ENCODE data around the gene SLC25A22. TPM values are rescaled to one million over a fixed set of nuclear protein-coding genes. Genes with fewer than 3 reads are reported as not detected.

The SLC25A22 gene
- total RNA-seq, 2 experiments from 2014 or later: 9.1 to 11.1 TPM

DNA sequence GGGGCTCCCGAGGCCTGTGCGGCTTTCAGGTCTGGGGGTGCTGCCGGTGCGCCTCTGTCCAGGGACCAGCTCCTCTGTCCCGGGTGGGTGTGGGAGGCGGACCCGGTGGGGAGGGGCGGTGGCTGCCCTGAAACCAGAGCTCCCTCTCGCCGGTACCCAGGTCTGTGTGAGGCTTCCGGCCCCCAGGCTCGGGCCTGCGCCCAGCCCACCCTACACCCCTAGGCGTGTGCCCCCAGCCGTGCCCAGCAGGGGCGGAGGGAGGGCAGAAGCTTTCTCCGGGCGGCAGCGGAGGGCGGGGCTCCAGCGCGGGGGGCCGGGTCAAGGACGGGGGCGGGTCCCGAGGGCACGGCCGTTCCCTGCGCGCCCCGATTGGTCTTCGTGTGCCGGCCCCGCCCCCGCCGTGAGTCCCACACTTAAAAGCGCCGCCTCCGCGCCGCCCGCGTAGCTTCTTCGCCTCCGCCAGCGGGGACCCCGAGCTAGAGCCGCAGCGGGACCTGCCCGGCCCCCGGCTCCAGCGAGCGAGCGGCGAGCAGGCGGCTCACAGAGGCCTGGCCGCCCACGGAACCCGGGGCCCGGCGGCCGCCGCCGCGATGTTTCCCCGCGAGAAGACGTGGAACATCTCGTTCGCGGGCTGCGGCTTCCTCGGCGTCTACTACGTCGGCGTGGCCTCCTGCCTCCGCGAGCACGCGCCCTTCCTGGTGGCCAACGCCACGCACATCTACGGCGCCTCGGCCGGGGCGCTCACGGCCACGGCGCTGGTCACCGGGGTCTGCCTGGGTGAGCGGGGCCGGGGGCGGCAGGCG lies 21.2 kb upstream of the SLC25A22 start:
- H3K9me3 Mint-ChIP-seq: no peaks in the 10 kb centered on the region
- ChIA-PET POLR2A (interaction anchor here (0.6 to 6.1 kb wide), 24 partner anchors 8 to 612 kb away, joined by 3 to 115 read pairs (median 6); partner anchors contain the start of genes BET1L, CD151, CRACR2B and DEAF1), CTCF (interaction anchor here (1.1 to 2.0 kb wide), 3 partner anchors 8 to 29 kb away, joined by 4 to 7 read pairs (median 4); no protein-coding TSS in a partner anchor)
- peak overlapping the region; percentile 92 for H3K27ac Mint-ChIP-seq
- H3K4me1 Mint-ChIP-seq (ENCODE audit: low read depth): peaks cover 11% of the 10 kb centered on the region
- H3K4me3 Mint-ChIP-seq: peak overlapping the region; percentile 97
- Histone ChIP-seq H3K4me1 (ENCODE audit: insufficient read depth, low read length) (peaks cover 34% of the 10 kb centered on the region), H3K27ac (ENCODE audit: low read depth in 1 of 2, low read length in 2 of 2) (peak overlapping the region; percentile 62 to 88), H3K27me3 (ENCODE audit: control insufficient read depth in 1 of 2, insufficient read depth in 2 of 2, low read length in 2 of 2) (no peaks in the 10 kb centered on the region), H3K4me3 (ENCODE audit: low read length) (peak overlapping the region; percentile 74), H3K36me3 (ENCODE audit: insufficient read depth, low read length) (peaks cover 27% of the 10 kb centered on the region), H3K9me3 (ENCODE audit: control insufficient read depth in 1 of 2, insufficient read depth in 1 of 2, low read length in 2 of 2) (no peaks in the 10 kb centered on the region)
- intact Hi-C loops (cut with DNase I, micrococcal nuclease): loop anchor here (1.0 kb wide), 1 partner anchor 10 kb away; the partner anchor contains the start of gene RPLP2 (in 2 of the 2)
- H3K36me3 Mint-ChIP-seq (ENCODE audit: low read depth): peaks cover 25% of the 10 kb centered on the region
- TF ChIP-seq, protein P1, sequence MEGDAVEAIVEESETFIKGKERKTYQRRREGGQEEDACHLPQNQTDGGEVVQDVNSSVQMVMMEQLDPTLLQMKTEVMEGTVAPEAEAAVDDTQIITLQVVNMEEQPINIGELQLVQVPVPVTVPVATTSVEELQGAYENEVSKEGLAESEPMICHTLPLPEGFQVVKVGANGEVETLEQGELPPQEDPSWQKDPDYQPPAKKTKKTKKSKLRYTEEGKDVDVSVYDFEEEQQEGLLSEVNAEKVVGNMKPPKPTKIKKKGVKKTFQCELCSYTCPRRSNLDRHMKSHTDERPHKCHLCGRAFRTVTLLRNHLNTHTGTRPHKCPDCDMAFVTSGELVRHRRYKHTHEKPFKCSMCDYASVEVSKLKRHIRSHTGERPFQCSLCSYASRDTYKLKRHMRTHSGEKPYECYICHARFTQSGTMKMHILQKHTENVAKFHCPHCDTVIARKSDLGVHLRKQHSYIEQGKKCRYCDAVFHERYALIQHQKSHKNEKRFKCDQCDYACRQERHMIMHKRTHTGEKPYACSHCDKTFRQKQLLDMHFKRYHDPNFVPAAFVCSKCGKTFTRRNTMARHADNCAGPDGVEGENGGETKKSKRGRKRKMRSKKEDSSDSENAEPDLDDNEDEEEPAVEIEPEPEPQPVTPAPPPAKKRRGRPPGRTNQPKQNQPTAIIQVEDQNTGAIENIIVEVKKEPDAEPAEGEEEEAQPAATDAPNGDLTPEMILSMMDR (IDR thresholded peaks at IDR 0.05): peak; percentile 21
- peak; percentile 83 to 96 (median 92) for DNase-seq
- peak; percentile 71 for ATAC-seq (ENCODE audit: poor library complexity)
- no peaks in the 10 kb centered on the region for H3K27me3 Mint-ChIP-seq

DNA sequence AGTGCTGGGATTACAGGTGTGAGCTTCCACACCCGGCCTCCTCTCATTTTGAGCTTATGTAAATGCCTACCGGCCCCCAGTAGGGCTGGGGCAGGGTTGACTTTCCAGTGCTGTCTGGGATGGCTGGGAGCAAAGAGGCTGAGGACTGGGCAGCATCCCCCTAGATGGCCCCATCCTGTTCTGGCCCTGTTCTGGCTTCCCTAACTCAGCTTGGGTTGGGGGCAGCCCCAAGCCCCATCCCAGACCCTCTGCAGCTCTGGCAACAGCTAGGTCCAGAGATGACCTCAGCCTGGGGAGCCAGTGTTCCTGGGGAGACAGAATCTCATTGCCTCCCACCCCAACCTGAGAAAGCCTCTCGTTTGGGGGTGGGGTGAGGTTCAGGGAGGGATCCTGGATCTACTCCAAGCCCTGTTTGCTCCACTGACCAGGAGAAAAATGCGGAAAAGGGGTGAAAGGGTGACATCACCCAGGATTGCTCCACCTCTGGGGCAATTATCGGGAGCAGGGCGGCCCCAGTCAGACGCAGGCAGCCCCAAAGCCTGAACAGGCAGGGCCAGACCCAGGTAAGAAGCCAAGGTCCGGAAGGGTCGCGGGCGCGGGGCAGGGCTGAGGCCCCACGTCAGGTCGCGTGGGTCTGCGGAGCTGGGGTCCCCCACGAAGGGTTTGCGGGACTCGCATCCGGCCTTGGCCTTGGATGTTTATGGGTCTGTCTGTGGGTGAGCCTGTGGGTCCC lies 20.5 kb upstream of the SLC25A22 start, which contains the start of gene PNPLA2:
Gene PNPLA2, plus strand, starts transcription at position 519 of the 733 bp plus-strand sequence. CDS start 805 bp downstream, outside the sequence.
- no peaks in the 10 kb centered on the region for H3K9me3 ChIP-seq (ENCODE audit: control insufficient read depth in 1 of 2, insufficient read depth in 1 of 2, low read length in 2 of 2)
- POLR2A ChIA-PET: interaction anchor here (0.6 to 6.1 kb wide), 21 partner anchors 7 to 611 kb away, joined by 3 to 115 read pairs (median 7); partner anchors contain the start of genes BET1L, CD151, CRACR2B and GATD1
- Mint-ChIP-seq H3K9me3 (no peaks in the 10 kb centered on the region), H3K27me3 (no peaks in the 10 kb centered on the region), H3K4me3 (peak within 1 kb of the TSS; percentile 97), H3K36me3 (ENCODE audit: low read depth) (peaks cover 25% of the 10 kb centered on the region), H3K27ac (peak within 1 kb of the TSS; percentile 92), H3K4me1 (ENCODE audit: low read depth) (peaks cover 11% of the 10 kb centered on the region)
- H3K27me3 ChIP-seq (ENCODE audit: control insufficient read depth in 1 of 2, insufficient read depth in 2 of 2, low read length in 2 of 2): no peaks in the 10 kb centered on the region
- CTCF ChIA-PET: interaction anchor here (1.1 to 2.0 kb wide), 3 partner anchors 8 to 30 kb away, joined by 4 to 7 read pairs (median 4); no protein-coding TSS in a partner anchor
- H3K4me1 ChIP-seq (ENCODE audit: insufficient read depth, low read length): peaks cover 34% of the 10 kb centered on the region
- H3K27ac ChIP-seq (ENCODE audit: low read depth in 1 of 2, low read length in 2 of 2): peak within 1 kb of the TSS; percentile 62 to 88
- H3K4me3 ChIP-seq (ENCODE audit: low read length): peak within 1 kb of the TSS; percentile 74
- H3K36me3 ChIP-seq (ENCODE audit: insufficient read depth, low read length): peaks cover 26% of the 10 kb centered on the region
- ATAC-seq (ENCODE audit: poor library complexity): no peak
- intact Hi-C loops (cut with DNase I, micrococcal nuclease): loop anchor here (1.0 kb wide), 1 partner anchor 9 kb away; the partner anchor contains the start of gene RPLP2 (in 2 of the 2)
- no peak for DNase-seq
- TF ChIP-seq, protein P1 (IDR thresholded peaks at IDR 0.05): no peak

DNA sequence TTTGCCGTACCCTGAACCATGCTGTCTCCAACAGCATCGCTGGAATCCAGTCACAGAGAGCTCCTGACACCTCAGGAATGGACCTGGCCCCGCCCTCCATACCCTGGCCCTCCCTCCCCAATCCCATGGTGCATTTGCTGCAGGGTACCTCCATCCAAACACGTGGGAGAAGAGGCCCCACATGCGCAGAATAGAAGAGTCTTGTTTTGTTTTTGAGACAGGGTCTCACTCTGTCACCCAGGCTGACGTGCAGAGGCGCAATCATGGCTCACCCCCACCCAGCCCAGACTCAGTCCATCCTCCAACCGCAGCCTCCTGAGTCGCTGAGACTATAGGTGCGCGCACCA lies 18.3 kb upstream of the SLC25A22 start:
- H3K4me1 Mint-ChIP-seq (ENCODE audit: low read depth): peaks cover 14% of the 10 kb centered on the region
- H3K9me3 Mint-ChIP-seq: no peaks in the 10 kb centered on the region
- no peak overlapping the region for H3K4me3 ChIP-seq (ENCODE audit: low read length)
- H3K27me3 Mint-ChIP-seq: no peaks in the 10 kb centered on the region
- peak overlapping the region; percentile 15 for H3K4me3 Mint-ChIP-seq
- ChIA-PET POLR2A (interaction anchor here (1.0 kb wide), 1 partner anchor 9 kb away, joined by 3 read pairs; no protein-coding TSS in a partner anchor), CTCF (no interaction called here)
- H3K36me3 ChIP-seq (ENCODE audit: insufficient read depth, low read length): peaks cover 32% of the 10 kb centered on the region
- no peak for DNase-seq
- H3K4me1 ChIP-seq (ENCODE audit: insufficient read depth, low read length): peaks cover 32% of the 10 kb centered on the region
- intact Hi-C loops (cut with DNase I, micrococcal nuclease): no loop called here
- no peak overlapping the region for H3K27ac ChIP-seq (ENCODE audit: low read depth in 1 of 2, low read length in 2 of 2)
- no peak overlapping the region for H3K27ac Mint-ChIP-seq
- no peaks in the 10 kb centered on the region for H3K9me3 ChIP-seq (ENCODE audit: control insufficient read depth in 1 of 2, insufficient read depth in 1 of 2, low read length in 2 of 2)
- ATAC-seq (ENCODE audit: poor library complexity): no peak
- H3K27me3 ChIP-seq (ENCODE audit: control insufficient read depth in 1 of 2, insufficient read depth in 2 of 2, low read length in 2 of 2): no peaks in the 10 kb centered on the region
- TF ChIP-seq, protein P1 (IDR thresholded peaks at IDR 0.05): no peak
- H3K36me3 Mint-ChIP-seq (ENCODE audit: low read depth): peaks cover 27% of the 10 kb centered on the region
